NCI-H345 treated with DMSO at 0.1 percent for 48 hours (cell line): ENCODE measurements around the gene INTS3.
A peak's percentile ranks its signal among the peaks of the same experiment; 100 is the strongest.

Experiments
- DNase-seq: peaks from one replicate; lab custom pipeline; 2025; ENCODE audit not compliant: unreplicated experiment; lab: John Stamatoyannopoulos, UW

Gene INTS3, protein sequence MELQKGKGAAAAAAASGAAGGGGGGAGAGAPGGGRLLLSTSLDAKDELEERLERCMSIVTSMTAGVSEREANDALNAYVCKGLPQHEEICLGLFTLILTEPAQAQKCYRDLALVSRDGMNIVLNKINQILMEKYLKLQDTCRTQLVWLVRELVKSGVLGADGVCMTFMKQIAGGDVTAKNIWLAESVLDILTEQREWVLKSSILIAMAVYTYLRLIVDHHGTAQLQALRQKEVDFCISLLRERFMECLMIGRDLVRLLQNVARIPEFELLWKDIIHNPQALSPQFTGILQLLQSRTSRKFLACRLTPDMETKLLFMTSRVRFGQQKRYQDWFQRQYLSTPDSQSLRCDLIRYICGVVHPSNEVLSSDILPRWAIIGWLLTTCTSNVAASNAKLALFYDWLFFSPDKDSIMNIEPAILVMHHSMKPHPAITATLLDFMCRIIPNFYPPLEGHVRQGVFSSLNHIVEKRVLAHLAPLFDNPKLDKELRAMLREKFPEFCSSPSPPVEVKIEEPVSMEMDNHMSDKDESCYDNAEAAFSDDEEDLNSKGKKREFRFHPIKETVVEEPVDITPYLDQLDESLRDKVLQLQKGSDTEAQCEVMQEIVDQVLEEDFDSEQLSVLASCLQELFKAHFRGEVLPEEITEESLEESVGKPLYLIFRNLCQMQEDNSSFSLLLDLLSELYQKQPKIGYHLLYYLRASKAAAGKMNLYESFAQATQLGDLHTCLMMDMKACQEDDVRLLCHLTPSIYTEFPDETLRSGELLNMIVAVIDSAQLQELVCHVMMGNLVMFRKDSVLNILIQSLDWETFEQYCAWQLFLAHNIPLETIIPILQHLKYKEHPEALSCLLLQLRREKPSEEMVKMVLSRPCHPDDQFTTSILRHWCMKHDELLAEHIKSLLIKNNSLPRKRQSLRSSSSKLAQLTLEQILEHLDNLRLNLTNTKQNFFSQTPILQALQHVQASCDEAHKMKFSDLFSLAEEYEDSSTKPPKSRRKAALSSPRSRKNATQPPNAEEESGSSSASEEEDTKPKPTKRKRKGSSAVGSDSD

DNA sequence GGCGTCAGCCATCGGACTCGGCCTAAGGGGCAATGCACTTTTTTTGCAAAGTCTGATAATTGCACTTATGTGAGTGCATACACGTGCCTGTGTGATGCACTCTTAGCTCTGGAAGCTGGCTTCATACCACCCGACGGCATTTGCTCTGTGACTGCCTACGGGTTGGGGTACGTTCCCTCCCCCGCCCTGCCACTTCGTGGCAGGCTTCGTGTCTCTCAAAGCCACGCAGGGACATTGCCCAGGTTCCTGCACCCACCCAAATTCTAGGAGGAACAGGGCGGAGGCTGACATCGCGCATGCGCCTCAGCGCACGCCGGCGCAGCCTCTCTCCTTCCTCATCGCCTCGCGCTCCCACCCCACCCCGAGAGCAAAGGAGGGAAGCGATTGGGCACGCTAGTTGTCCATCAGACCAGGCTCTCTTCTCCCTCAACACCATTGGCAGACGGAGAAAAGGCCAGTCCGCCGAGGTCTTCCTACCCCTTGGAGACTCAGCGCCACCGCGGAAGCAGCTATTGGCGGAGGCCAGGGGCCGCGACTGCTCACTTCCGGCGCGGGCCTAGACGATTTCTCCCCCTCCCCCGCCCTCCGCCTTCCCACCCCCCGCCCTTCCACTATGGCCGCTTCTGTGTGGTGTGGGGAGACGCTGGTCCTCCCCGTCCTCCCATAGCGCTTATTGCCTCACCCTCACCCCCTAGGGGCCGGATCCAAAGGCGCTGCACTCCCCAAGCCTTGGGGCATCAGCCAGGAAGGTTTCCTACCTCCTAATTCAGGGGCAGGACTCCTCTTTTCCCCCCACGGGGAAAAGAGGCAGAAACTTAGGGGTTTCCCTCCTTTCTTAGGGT, at the start of gene INTS3:
INTS3 (plus strand) TSS at position 588 of the 842 bp plus-strand sequence. CDS start 585 bp downstream, outside the sequence.
- DNase-seq: peak; percentile 100

DNA sequence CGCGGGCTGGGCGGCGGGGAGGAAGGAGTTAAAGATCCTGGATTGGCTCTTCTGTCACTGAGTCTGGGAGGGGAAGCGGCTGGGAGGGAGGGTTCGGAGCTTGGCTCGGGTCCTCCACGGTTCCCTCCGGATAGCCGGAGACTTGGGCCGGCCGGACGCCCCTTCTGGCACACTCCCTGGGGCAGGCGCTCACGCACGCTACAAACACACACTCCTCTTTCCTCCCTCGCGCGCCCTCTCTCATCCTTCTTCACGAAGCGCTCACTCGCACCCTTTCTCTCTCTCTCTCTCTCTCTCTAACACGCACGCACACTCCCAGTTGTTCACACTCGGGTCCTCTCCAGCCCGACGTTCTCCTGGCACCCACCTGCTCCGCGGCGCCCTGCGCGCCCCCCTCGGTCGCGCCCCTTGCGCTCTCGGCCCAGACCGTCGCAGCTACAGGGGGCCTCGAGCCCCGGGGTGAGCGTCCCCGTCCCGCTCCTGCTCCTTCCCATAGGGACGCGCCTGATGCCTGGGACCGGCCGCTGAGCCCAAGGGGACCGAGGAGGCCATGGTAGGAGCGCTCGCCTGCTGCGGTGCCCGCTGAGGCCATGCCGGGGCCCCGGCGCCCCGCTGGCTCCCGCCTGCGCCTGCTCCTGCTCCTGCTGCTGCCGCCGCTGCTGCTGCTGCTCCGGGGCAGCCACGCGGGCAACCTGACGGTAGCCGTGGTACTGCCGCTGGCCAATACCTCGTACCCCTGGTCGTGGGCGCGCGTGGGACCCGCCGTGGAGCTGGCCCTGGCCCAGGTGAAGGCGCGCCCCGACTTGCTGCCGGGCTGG, 49.1 kb upstream of the INTS3 start, which contains the start of gene NPR1:
NPR1 (plus strand) TSS at position 170 of the 818 bp plus-strand sequence; CDS start at position 591, 421 bp downstream.
- DNase-seq: peak; percentile 40

DNA sequence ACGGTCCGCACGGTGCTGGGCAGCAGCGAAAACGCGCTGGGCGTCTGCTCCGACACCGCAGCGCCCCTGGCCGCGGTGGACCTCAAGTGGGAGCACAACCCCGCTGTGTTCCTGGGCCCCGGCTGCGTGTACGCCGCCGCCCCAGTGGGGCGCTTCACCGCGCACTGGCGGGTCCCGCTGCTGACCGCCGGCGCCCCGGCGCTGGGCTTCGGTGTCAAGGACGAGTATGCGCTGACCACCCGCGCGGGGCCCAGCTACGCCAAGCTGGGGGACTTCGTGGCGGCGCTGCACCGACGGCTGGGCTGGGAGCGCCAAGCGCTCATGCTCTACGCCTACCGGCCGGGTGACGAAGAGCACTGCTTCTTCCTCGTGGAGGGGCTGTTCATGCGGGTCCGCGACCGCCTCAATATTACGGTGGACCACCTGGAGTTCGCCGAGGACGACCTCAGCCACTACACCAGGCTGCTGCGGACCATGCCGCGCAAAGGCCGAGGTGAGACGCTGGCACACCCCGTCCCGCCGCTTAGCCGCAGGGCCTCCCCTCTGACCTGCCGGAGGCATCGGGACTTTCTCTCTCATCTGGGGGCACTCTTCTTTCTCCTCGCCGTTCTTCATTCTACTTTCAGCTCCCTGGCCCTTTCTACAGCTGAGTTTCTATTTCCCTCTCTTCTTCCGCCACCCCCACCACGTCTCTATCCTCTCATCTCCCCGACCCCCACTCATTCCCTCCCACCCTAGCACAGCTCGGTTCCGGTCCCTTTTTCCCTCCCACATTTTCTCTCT, 48.3 kb upstream of the INTS3 start:
- DNase-seq: no peak

DNA sequence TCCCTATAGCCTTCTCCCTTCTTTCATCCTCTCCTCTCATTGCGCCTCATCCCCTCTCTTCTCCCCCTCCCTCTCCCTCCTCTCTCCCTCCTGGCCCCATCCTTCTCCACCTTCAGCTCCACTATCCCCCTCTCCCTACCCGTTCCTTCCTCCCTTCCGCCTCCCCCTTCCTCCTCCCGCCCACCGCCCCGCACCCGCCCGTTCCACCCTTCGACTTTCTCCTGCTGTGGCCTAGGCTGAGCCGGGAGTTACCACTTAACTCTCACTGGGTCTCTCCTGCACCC, 47.8 kb upstream of the INTS3 start:
- DNase-seq: no peak

DNA sequence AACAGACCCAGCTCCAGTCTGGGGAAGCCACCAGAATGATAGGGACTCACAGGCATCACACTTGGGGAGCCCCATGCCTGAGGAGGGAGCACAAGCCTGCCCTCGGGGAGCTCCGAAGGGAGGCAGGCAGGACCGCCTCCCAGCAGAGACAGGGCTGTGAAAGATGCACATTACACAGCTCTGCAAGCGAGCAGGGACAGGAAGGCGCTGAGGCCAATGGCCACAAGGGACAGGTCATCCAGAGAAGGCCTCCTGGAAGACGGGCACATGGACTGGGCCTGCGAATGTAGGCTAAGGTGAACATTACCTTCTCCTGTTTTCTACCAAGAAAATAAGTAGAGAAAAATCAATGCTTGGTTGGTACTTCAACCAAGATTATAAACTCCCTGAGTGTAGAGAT, 45.1 kb upstream of the INTS3 start:
- DNase-seq: no peak

DNA sequence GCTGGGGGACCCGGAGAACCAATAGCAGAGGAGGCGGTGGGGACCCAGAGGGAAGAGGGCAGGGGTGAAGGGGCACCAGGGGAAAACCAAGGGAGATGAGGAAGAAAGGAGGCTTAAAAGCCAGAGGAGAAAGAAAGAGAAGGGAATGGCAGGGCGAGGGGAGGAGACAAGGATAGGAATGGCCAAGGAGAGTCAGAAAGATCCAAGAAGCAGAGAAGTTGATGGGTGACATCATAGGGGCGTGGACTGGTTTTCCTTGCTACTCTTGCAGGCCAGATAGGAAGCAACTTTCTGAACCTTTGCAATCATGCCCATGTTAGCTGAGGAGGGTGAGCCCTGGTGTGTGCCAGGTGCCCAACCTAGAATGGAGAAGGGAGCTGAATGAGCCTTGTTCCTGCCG, 44.0 kb upstream of the INTS3 start:
- DNase-seq: no peak

DNA sequence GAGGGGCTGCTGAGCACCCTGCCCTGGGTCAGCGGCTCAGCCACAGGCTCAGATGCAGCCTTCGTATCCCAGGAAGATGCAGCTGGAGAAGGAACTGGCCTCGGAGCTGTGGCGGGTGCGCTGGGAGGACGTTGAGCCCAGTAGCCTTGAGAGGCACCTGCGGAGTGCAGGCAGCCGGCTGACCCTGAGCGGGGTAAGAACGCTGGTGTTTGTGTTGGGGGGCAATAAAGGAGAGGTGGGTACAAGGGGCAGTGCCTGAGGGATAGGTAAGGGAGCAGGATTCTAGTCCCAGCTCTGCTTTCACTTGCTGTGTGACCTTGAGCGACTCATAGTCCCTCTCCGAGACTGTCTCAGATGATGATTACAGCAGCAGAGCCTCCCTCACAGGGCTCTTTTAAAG, 43.0 kb upstream of the INTS3 start:
- no peak for DNase-seq

DNA sequence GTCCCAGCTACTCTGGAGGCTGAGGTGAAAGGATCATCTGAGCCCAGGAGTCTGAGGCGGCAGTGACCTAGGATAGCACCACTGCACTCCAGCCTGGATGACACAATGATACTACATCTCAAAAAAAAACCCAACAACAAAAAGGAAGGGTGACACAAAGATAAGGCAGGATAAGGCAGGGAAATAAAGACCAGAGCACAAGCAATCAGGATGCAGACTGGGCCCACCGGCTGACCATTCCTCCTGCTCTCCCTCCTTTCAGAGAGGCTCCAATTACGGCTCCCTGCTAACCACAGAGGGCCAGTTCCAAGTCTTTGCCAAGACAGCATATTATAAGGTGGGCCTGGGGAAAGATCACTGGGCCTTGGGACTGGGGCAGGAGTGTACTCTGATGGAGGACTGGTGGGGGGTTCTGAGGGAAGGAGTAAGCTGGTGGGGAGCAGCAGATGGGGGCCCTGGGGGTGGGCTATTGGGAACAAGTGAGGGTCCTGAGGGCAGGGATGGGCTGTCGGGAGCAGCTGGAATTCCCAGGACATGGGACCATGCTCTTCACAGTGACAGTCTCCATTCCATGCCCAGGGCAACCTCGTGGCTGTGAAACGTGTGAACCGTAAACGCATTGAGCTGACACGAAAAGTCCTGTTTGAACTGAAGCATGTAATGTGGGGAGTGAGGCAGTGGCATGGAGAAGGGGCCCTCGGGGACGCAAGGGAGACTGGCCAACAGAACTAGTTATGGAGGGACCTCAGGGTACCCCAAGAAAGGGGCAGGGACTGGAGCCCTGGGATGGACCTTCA, 42.1 kb upstream of the INTS3 start:
- DNase-seq: no peak

DNA sequence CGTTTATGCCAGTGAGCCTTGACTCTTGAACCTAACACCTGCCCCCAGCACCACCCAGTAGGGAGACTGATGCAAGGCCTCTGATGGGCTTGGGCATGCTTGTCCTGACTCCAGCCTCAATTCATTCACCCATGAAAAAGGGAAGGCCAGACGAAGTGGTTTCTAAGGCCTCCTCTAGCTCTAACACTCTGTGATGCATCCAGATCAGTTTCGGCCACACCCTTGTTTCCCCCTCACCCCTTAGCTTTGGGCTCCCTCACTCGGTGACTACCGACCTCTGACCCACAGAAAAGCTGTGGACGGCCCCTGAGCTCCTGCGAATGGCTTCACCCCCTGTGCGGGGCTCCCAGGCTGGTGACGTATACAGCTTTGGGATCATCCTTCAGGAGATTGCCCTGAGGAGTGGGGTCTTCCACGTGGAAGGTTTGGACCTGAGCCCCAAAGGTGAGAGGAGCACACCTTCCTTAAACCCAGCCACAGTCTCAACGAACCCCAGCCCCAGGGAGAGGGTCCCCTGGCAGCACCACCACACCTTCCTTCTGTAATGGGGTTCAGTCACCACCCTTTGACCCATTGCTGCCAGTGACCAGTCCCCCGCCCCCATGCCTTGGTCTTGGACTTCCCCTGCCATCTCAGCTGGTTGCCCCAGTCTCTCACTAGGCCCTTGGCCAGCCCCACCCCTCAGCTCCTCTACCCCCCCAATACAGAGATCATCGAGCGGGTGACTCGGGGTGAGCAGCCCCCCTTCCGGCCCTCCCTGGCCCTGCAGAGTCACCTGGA, 40.3 kb upstream of the INTS3 start:
- DNase-seq: no peak

DNA sequence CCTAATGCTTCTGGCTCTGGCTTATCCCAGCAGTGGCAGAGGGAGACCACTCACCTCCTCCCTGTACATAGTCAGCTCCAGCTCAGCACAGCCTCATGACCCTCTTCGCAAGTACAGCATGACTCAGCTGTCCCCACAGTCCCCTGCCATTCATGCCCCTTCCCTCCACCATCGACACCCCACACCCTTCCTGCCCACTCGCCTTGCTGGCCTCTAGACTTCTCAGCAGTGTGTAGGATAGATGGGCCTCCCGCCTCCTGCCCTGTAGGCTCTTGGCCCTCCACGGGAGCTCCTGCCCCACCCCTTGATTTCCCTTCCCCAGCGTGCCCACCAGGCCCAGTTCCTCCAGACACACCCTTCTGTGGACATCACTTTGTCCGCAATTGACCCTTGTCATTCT, 39.6 kb upstream of the INTS3 start:
- no peak for DNase-seq

DNA sequence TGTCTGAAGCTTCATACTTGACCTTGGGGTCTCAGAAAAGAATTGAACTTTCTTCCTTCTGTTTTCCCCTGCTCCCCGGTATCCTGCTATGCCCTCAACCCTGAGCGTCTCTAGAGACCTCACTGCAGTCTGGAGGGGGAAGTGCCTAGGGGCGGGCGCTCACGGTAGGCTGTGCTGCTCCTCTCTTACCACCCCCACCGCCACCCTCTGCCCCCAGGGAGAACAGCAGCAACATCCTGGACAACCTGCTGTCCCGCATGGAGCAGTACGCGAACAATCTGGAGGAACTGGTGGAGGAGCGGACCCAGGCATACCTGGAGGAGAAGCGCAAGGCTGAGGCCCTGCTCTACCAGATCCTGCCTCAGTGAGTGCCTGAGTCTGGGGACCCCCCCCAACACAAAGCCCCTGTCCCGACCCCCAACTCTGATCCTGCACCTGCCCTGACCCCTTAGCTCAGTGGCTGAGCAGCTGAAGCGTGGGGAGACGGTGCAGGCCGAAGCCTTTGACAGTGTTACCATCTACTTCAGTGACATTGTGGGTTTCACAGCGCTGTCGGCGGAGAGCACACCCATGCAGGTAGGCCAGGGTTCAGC, 39.0 kb upstream of the INTS3 start:
- DNase-seq: no peak

DNA sequence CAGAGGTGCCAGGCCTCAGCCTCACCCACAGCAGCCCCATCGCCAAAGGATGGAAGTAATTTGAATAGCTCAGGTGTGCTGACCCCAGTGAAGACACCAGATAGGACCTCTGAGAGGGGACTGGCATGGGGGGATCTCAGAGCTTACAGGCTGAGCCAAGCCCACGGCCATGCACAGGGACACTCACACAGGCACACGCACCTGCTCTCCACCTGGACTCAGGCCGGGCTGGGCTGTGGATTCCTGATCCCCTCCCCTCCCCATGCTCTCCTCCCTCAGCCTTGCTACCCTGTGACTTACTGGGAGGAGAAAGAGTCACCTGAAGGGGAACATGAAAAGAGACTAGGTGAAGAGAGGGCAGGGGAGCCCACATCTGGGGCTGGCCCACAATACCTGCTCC, 34.4 kb upstream of the INTS3 start:
- no peak for DNase-seq

DNA sequence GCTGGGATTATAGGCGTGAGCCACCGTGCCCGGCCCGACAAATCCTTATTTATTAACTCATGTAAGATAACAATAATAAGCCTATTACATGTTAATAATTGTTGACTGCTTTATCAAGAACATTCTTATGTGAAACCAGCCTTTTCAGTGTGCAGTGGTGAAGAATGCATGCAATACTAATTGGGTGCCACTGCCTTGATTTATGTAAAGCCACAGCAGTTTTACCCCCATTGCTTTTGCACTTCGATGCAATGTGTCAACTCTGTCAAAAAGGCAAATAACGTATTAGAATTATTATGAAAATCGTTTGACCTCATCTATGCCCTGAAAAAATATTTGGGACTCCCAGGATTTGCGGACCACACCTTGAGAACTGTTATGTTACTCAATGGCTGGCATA, 31.1 kb upstream of the INTS3 start:
- no peak for DNase-seq

DNA sequence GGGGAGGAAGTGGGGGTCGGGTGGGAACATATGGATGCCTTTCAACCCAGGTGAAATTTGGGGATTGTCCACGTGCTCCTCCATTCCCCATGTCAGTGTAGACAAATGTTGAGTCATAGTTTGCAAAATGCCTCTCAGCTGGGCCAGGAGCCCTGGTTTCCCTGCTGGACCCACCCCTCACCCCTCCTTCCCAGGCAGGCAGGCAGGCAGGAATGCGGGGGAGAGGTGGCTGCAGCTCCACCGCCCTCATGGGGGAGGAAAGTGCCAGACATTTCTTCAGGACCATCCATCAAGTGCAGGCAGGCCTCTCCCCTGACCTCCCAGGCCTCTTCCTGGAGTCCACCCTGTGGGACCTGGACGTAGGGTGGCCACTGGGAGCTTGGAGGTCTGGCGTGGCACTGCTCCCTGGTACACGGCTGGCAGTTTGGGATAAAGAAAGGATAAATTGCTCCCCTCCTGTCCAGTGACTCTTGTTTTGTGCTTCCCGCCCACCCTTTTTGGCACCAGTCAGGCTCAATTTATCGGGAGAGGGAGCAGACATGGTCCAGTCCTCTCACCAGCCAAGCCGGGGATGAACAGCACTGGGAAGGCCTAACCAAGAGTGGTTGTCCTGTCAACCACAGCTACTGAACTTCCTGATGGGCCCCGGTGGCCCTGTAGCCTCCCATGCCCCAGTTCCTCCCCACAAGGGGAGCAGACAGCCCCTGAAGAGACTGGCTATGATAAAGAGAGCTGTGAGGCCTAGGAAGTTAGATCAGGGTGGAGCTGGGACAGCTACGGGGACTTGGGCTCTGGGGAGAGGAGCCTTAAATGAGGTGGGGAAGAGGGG, 30.4 kb upstream of the INTS3 start:
- DNase-seq: no peak

DNA sequence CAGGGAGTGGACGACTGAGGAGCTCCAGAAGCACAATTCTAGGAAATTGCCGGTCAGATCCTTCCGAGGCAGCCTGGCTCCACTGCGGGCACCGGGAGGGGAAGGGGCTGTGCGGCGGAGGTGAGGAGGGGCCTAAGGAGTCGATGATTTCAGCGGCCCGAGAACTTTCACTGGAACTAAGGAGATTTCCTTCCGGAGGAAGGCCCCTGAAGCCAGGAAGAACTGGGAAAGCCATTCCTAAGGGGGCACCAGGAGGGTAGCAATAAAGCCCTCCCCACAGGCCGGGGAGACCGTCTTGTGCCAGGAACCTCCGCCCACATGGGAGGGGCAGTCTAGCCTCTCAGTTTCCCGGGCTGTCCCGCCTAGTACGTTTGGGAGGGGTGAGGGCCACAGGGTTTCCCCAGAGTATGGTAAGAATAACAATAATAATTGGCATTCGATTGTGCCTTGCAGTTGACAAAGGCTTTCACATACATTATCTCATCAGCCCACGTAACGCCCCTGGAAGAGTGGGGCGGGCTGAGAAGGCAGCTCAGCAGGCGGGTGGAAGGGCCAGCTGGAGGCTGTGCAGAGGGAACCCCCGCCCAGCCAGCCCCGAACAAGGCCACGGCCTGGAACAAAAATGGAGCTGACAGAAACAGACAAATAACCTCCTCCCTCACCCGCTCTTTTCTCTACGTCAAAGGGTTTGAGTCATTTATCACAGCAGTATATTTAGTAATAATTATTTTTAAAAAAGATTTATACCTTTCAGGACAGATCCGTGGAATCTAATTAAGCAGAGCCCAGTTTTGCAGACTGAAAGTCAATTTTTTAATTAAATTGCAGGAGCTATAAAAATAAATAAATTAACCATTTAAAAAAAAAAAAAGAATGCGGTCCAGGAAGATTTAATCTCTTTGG, 29.6 kb upstream of the INTS3 start:
- DNase-seq: no peak
